ENCODE data around the gene NPIPA1.
"Not testable (repeated sequence)": the region's sequence is repeated elsewhere in the genome, so short reads cannot be mapped to it uniquely, and the experiment has no call there.

DNA sequence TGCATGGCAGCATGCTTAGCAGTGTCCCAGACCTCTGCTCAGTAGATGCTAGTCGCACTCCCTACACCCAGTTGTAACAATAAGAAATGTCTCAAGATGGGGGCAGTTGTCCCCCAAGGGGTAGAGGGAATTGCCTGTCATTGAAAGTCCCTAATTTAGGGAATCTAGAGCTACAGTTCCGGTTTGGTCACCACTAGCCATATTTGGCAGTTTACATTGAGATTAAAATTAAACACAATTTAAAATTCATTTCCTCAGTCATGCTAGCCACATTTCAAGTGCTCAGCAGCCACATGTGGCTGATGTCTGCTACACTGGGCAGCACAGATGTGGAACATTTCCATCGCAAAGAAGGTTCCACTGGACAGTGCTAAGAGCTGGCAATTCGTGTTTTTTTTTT is 41.7 kb downstream of the NPIPA1 start:
- TF ChIP-seq POLR2A (IDR thresholded peaks at IDR 0.05; ENCODE audit: extremely low read depth, insufficient read length), result not testable (repeated sequence)
- TF ChIP-seq, protein P1, sequence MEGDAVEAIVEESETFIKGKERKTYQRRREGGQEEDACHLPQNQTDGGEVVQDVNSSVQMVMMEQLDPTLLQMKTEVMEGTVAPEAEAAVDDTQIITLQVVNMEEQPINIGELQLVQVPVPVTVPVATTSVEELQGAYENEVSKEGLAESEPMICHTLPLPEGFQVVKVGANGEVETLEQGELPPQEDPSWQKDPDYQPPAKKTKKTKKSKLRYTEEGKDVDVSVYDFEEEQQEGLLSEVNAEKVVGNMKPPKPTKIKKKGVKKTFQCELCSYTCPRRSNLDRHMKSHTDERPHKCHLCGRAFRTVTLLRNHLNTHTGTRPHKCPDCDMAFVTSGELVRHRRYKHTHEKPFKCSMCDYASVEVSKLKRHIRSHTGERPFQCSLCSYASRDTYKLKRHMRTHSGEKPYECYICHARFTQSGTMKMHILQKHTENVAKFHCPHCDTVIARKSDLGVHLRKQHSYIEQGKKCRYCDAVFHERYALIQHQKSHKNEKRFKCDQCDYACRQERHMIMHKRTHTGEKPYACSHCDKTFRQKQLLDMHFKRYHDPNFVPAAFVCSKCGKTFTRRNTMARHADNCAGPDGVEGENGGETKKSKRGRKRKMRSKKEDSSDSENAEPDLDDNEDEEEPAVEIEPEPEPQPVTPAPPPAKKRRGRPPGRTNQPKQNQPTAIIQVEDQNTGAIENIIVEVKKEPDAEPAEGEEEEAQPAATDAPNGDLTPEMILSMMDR (IDR thresholded peaks at IDR 0.05; ENCODE audit: low read depth, low read length), result not testable (repeated sequence)
- TF ChIP-seq, protein P2, sequence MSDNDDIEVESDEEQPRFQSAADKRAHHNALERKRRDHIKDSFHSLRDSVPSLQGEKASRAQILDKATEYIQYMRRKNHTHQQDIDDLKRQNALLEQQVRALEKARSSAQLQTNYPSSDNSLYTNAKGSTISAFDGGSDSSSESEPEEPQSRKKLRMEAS (IDR thresholded peaks at IDR 0.05; ENCODE audit: low read depth, low read length), result not testable (repeated sequence)
